ENCODE data around the gene MYOC.
A peak's percentile ranks its signal among the peaks of the same experiment; 100 is the strongest.
"Not testable (repeated sequence)": the region's sequence is repeated elsewhere in the genome, so short reads cannot be mapped to it uniquely, and the experiment has no call there.

Gene MYOC

DNA sequence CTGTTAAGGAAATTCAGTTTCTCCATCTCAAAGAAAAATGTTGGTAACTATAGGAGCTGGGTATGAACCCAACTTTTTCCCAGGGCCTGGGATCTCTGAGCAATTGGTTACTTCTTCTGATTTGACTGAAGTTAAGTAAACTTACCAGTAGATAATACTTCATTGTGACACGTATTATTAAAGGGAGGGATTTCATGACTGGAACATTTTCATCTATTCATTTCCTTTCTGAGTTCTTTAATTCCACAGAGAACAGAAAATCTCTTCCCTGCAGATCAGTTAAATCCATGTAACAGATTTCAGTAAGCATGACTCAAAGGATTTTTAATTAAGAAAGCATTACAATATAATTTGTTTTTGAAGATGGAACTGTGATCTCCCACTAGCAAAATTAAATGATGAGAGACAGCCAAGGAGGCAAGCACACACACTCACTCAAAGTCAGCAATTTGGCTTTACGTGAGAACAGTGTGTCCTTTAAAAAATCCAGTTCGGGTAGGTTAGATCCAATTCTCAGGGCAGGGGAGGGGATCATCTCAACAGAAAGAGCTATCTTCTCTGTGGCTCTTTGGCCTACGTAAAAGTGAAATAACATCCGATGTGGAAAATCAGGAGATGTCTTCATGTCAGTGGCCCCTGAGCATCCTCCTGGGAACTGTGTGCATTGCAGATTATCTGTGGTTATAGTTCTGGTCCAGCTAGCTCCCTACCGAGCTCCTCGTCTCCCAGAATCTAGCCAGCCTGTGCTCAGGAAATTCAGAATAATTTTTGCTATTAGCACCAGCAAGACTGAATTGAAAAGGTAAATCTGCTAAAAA is 10.8 kb upstream of the MYOC start:
- TF ChIP-seq CTCF (IDR thresholded peaks at IDR 0.05; ENCODE audit: low read depth, low read length) = no peak
- TF ChIP-seq EZH2phosphoT487 (IDR thresholded peaks at IDR 0.05; ENCODE audit: low read depth) = no peak
- H3K27me3 ChIP-seq (ENCODE audit: low read depth, low read length) = no peaks in the 10 kb centered on the region
- no peak overlapping the region for H3K4me2 ChIP-seq (ENCODE audit: low read length)
- H4K20me1 ChIP-seq (ENCODE audit: insufficient read depth, low read length) = no peaks in the 10 kb centered on the region
- no peak overlapping the region for H2AFZ ChIP-seq (ENCODE audit: low read depth, low read length)
- no peak overlapping the region for H3K4me3 ChIP-seq (ENCODE audit: low read length)
- H3K4me1 ChIP-seq (ENCODE audit: low read length) = no peaks in the 10 kb centered on the region
- H3K9ac ChIP-seq (ENCODE audit: low read length) = no peak overlapping the region
- H3K79me2 ChIP-seq (ENCODE audit: low read length) = no peaks in the 10 kb centered on the region
- no peaks in the 10 kb centered on the region for H3K36me3 ChIP-seq (replicated peaks; ENCODE audit: low read depth, low read length)
- H3K9me3 ChIP-seq (ENCODE audit: insufficient read depth, low read length) = no peaks in the 10 kb centered on the region
- no peak overlapping the region for H3K27ac ChIP-seq (ENCODE audit: low read length)

DNA sequence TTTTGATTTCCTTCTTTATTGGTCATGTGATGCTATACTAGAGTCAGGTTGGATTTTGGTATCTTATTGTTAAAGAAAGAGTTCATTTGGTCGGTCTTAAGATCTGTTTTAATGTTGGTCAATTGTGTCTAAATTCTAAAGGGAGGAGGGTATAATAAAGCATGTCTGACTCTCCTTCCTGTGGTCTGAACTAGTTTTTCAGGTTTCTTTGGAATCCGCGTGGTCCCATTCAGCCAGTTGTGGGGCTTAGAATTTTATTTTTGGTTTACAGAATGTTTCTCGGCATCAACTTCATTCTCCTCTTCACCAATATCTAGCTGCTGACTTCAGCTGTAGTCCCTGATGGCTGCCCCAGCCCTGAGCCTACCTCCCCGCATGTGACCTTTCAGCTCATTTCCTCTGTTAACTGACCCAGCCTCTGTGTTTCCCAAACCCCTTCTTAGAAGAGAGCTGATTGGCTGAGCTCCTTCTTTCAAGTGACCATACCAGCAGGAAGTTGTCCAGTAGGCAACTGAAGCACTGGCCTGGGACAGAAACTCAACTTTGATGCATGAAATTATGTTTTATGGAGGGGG is 8.7 kb upstream of the MYOC start:
- 0 out of 2 replicates have a peak, but pooled peaks cover 2% of the 10 kb centered on the region for H3K27me3 ChIP-seq (ENCODE audit: low read depth, low read length)
- no peaks in the 10 kb centered on the region for H4K20me1 ChIP-seq (ENCODE audit: insufficient read depth, low read length)
- H3K27ac ChIP-seq (ENCODE audit: low read length) = no peak overlapping the region
- H3K4me3 ChIP-seq (ENCODE audit: low read length) = no peak overlapping the region
- H3K79me2 ChIP-seq (ENCODE audit: low read length) = no peaks in the 10 kb centered on the region
- H3K4me1 ChIP-seq (ENCODE audit: low read length) = peaks cover under 1% of the 10 kb centered on the region; the same call in 1 of the 2 replicates
- H3K9ac ChIP-seq (ENCODE audit: low read length) = no peak overlapping the region
- no peaks in the 10 kb centered on the region for H3K9me3 ChIP-seq (ENCODE audit: insufficient read depth, low read length)
- no peak overlapping the region for H2AFZ ChIP-seq (ENCODE audit: low read depth, low read length)
- H3K36me3 ChIP-seq (replicated peaks; ENCODE audit: low read depth, low read length) = no peaks in the 10 kb centered on the region
- TF ChIP-seq CTCF (IDR thresholded peaks at IDR 0.05; ENCODE audit: low read depth, low read length) = no peak
- H3K4me2 ChIP-seq (ENCODE audit: low read length) = no peak overlapping the region

- Histone ChIP-seq H2AFZ (ENCODE audit: low read depth, low read length) (peak overlapping the region; percentile 96), H3K27me3 (ENCODE audit: low read depth, low read length) (peaks cover 17% of the 10 kb centered on the region; the same call in 1 of the 2 replicates), H3K4me1 (ENCODE audit: low read length) (peaks cover 22% of the 10 kb centered on the region), H3K4me2 (ENCODE audit: low read length) (peak overlapping the region; percentile 92), H3K4me3 (ENCODE audit: low read length) (peak overlapping the region; percentile 75)
- H3K9ac ChIP-seq (ENCODE audit: low read length); H3K9me3 ChIP-seq (ENCODE audit: insufficient read depth, low read length); H4K20me1 ChIP-seq (ENCODE audit: insufficient read depth, low read length); H3K27ac ChIP-seq (ENCODE audit: low read length); H3K36me3 ChIP-seq (replicated peaks; ENCODE audit: low read depth, low read length); H3K79me2 ChIP-seq (ENCODE audit: low read length): not testable (repeated sequence)
These were observed 3.7 kb upstream of the MYOC start for GRCh38 chr1:171656206-171656605.

GRCh38 chr1:171655746-171656116 is 3.2 kb upstream of the MYOC start:
- Histone ChIP-seq H3K27ac (ENCODE audit: low read length) (no peak overlapping the region), H3K4me1 (ENCODE audit: low read length) (peaks cover 22% of the 10 kb centered on the region), H3K36me3 (replicated peaks; ENCODE audit: low read depth, low read length) (no peaks in the 10 kb centered on the region), H3K4me2 (ENCODE audit: low read length) (peak overlapping the region; percentile 92), H4K20me1 (ENCODE audit: insufficient read depth, low read length) (no peaks in the 10 kb centered on the region), H3K4me3 (ENCODE audit: low read length) (peak overlapping the region; percentile 75), H3K9ac (ENCODE audit: low read length) (peak overlapping the region; percentile 46), H3K27me3 (ENCODE audit: low read depth, low read length) (peaks cover 17% of the 10 kb centered on the region; the same call in 1 of the 2 replicates), H3K79me2 (ENCODE audit: low read length) (no peaks in the 10 kb centered on the region), H3K9me3 (ENCODE audit: insufficient read depth, low read length) (no peaks in the 10 kb centered on the region), H2AFZ (ENCODE audit: low read depth, low read length) (peak overlapping the region; percentile 96)
- TF ChIP-seq EZH2phosphoT487 (IDR thresholded peaks at IDR 0.05; ENCODE audit: low read depth) = no peak
- TF ChIP-seq CTCF (IDR thresholded peaks at IDR 0.05; ENCODE audit: low read depth, low read length) = no peak; the same call in 1 of the 2 replicates
